HCT116 (cell line): ENCODE results near the gene HDLBP.

Source experiments
- ATF3 ChIP-seq: IDR thresholded peaks from 2 replicates; pipeline ENCODE4 v1.6.1; 2012
- CEBPB ChIP-seq: IDR thresholded peaks from 2 replicates; pipeline ENCODE4 v1.6.1; 2012; ENCODE audit warnings: low read depth
- CTCF ChIP-seq, 3 experiments: fragments of 200-600 bp in 1 of 3; sonication (generic) in 1 of 3; IDR thresholded peaks in 2 of 3; conservative IDR thresholded peaks in 1 of 3; 2 replicates each; pipeline ENCODE4 v1.5.1; 2012 to 2017; ENCODE audit warnings: low read depth in 2 of 3, low read length in 2 of 3, antibody characterized with exemption in 1 of 3, borderline replicate concordance in 1 of 3, control low read depth in 1 of 3, mild to moderate bottlenecking in 1 of 3, mixed read lengths in 1 of 3, mixed run types in 1 of 3, moderate library complexity in 1 of 3; ENCODE audit not compliant: insufficient read depth in 1 of 3
- EGR1 ChIP-seq: IDR thresholded peaks from 2 replicates; pipeline ENCODE4 v1.6.1; 2012; ENCODE audit warnings: low read depth
- ELF1 ChIP-seq: IDR thresholded peaks from 2 replicates; pipeline ENCODE4 v1.6.1; 2012; ENCODE audit warnings: low read depth, borderline replicate concordance
- EZH2 ChIP-seq: fragments of 200-600 bp; sonication (generic); IDR thresholded peaks from 2 replicates; pipeline ENCODE4 v1.6.1; 2017; ENCODE audit warnings: antibody characterized with exemption, mixed run types
- EZH2phosphoT487 ChIP-seq: fragments of 200-600 bp; IDR thresholded peaks from 2 replicates; pipeline ENCODE4 v1.6.1; 2018; ENCODE audit warnings: antibody characterized with exemption, borderline replicate concordance
- POLR2A ChIP-seq: IDR thresholded peaks from 2 replicates; pipeline ENCODE4 v1.7.0; 2011; ENCODE audit warnings: borderline replicate concordance; ENCODE audit not compliant: insufficient read depth, insufficient read length; ENCODE audit errors: extremely low read depth
- POLR2AphosphoS5 ChIP-seq: IDR thresholded peaks from 2 replicates; pipeline ENCODE4 v1.6.1; 2011; ENCODE audit warnings: mild to moderate bottlenecking, low read depth, low read length, moderate library complexity
- SIN3A ChIP-seq: IDR thresholded peaks from 2 replicates; pipeline ENCODE4 v1.6.1; 2012; ENCODE audit warnings: low read depth
- SP1 ChIP-seq: IDR thresholded peaks from 2 replicates; pipeline ENCODE4 v1.6.1; 2012; ENCODE audit warnings: low read depth
- TCF7L2 ChIP-seq: IDR thresholded peaks from 2 replicates; pipeline ENCODE4 v1.7.0; 2011; ENCODE audit warnings: borderline replicate concordance, inconsistent platforms; ENCODE audit not compliant: insufficient read depth, insufficient read length; ENCODE audit errors: extremely low read depth
- YY1 ChIP-seq: IDR thresholded peaks from 2 replicates; pipeline ENCODE4 v1.6.1; 2011; ENCODE audit warnings: low read length, low read depth, moderate library complexity, mild to moderate bottlenecking; ENCODE audit not compliant: insufficient replicate concordance; ENCODE audit errors: extremely low read depth
- ZFX ChIP-seq: fragments of 450-650 bp; IDR thresholded peaks from 2 replicates; pipeline ENCODE4 v1.6.1; 2017

GRCh38 chr2:241204490-241204889 is 111.0 kb downstream of the HDLBP start:
- no peak for TF ChIP-seq CTCF (IDR thresholded peaks at IDR 0.05 in 2 of 3, conservative IDR thresholded peaks at IDR 0.05 in 1 of 3; ENCODE audit: borderline replicate concordance in 1 of 3, insufficient read depth in 1 of 3, low read depth in 2 of 3, low read length in 2 of 3)
- TF ChIP-seq EGR1: no peak
- TF ChIP-seq POLR2AphosphoS5: no peak
- TF ChIP-seq EZH2: no peak
- no peak for TF ChIP-seq SIN3A
- TF ChIP-seq SP1: no peak
- no peak for TF ChIP-seq CEBPB
- TF ChIP-seq POLR2A: no peak
- TF ChIP-seq EZH2phosphoT487: no peak
- TF ChIP-seq ATF3: no peak
- no peak for TF ChIP-seq TCF7L2
- no peak for TF ChIP-seq YY1
- TF ChIP-seq ZFX: no peak
- TF ChIP-seq ELF1: no peak
